B cell (primary cell): ENCODE results near the gene TENM4. TPM values are rescaled to one million over a fixed set of nuclear protein-coding genes. Genes with fewer than 3 reads are reported as not detected.

ENCODE experiments used
- ATAC-seq: fragments of 200-7000 bp; cut with Tn5 transposase; one replicate; pipeline ENCODE4 v1.10.0; 2021; ENCODE audit warnings: low read depth, mild to moderate bottlenecking, moderate number of reproducible peaks, moderate library complexity
- CTCF ChIA-PET: fragments of 350-600 bp; sonication (Branson Sonifier 250); formaldehyde crosslinking; loops from one replicate; lab custom pipeline; 2021; ENCODE audit warnings: antibody characterized with exemption, inconsistent platforms; lab: Charles Lee
- POLR2A ChIA-PET: fragments of 350-600 bp; sonication (Branson Sonifier 250); formaldehyde crosslinking; loops from one replicate; lab custom pipeline; 2021; ENCODE audit warnings: antibody characterized with exemption; lab: Charles Lee
- DNase-seq: peaks from one replicate; pipeline ENCODE4 v3.0.0; 2013
- H2AFZ ChIP-seq: 2 replicates; pipeline ENCODE4 v1.6.1; 2012; ENCODE audit warnings: mild to moderate bottlenecking, low read depth, low read length; ENCODE audit not compliant: insufficient read depth, poor library complexity, severe bottlenecking
- H3K27ac ChIP-seq, 2 donors: 1 replicate in 1 of 2; 2 replicates in 1 of 2; pipeline ENCODE4 v1.5.1; 2012 to 2013; ENCODE audit warnings: low read length in 2 of 2, mild to moderate bottlenecking in 2 of 2, moderate library complexity in 1 of 2
- H3K27me3 ChIP-seq, 4 experiments: fragments of 200-600 bp in 1 of 4; sonication (generic) in 1 of 4; replicated peaks in 1 of 4; 1 replicate in 2 of 4; 2 replicates in 2 of 4; pipeline versions ENCODE4 v1.6.1 to v1.7.0; 2013 to 2016; ENCODE audit warnings: low read length in 3 of 4, mild to moderate bottlenecking in 2 of 4, mixed read lengths in 1 of 4, moderate library complexity in 1 of 4; ENCODE audit not compliant: insufficient read depth in 4 of 4, control insufficient read depth in 3 of 4; ENCODE audit errors: control extremely low read depth in 1 of 4
- H3K36me3 ChIP-seq, 2 experiments: replicated peaks in 1 of 2; 1 replicate in 1 of 2; 2 replicates in 1 of 2; pipeline versions ENCODE4 v1.6.1 to v1.7.1; 2013; ENCODE audit warnings: low read length in 1 of 2; ENCODE audit not compliant: insufficient read depth in 2 of 2, control insufficient read depth in 1 of 2; ENCODE audit errors: control extremely low read depth in 1 of 2, extremely low read depth in 1 of 2
- H3K4me1 ChIP-seq, 2 donors: fragments of 200-600 bp in 1 of 2; sonication (generic) in 1 of 2; 1 replicate in 1 of 2; 2 replicates in 1 of 2; pipeline versions ENCODE4 v1.5.1 to v1.6.1; 2013 to 2017; ENCODE audit warnings: low read length in 2 of 2; ENCODE audit not compliant: control insufficient read depth in 2 of 2, insufficient read depth in 2 of 2
- H3K4me2 ChIP-seq: replicated peaks from 2 replicates; pipeline ENCODE3; 2012; ENCODE audit warnings: mild to moderate bottlenecking, low read depth, low read length; ENCODE audit not compliant: poor library complexity, severe bottlenecking
- H3K4me3 ChIP-seq, 5 experiments: fragments of 200-600 bp in 1 of 5; sonication (generic) in 1 of 5; 1 replicate in 3 of 5; 2 replicates in 2 of 5; pipeline versions ENCODE4 v1.5.1 to v1.7.0; 2011 to 2016; ENCODE audit warnings: low read length in 4 of 5, mild to moderate bottlenecking in 4 of 5, low read depth in 2 of 5, control low read depth in 1 of 5, moderate library complexity in 1 of 5; ENCODE audit not compliant: insufficient read depth in 1 of 5; ENCODE audit errors: control extremely low read depth in 1 of 5, extremely low read depth in 1 of 5
- H3K79me2 ChIP-seq: fragments of 200-600 bp; sonication (generic); one replicate; pipeline ENCODE4 v1.6.0; 2016; ENCODE audit warnings: low read length; ENCODE audit not compliant: control insufficient read depth, insufficient read depth
- H3K9ac ChIP-seq: fragments of 200-600 bp; sonication (generic); 2 replicates; pipeline ENCODE4 v1.6.1; 2017; ENCODE audit warnings: mild to moderate bottlenecking, low read length, moderate library complexity
- H3K9me3 ChIP-seq, 3 donors: one replicate each; pipeline versions ENCODE4 v1.6.1 to v1.7.1; 2013; ENCODE audit warnings: low read length in 2 of 3; ENCODE audit not compliant: control insufficient read depth in 2 of 3, insufficient read depth in 1 of 3; ENCODE audit errors: control extremely low read depth in 1 of 3
- H4K20me1 ChIP-seq: 2 replicates; pipeline ENCODE4 v1.6.0; 2012; ENCODE audit warnings: mild to moderate bottlenecking, low read length; ENCODE audit not compliant: insufficient read depth, control insufficient read depth, poor library complexity, severe bottlenecking
- H3K27ac Mint-ChIP-seq: one replicate; pipeline ENCODE4 v1.8.0; 2021; ENCODE audit warnings: mixed read lengths
- H3K27me3 Mint-ChIP-seq: one replicate; pipeline ENCODE4 v1.8.0; 2021; ENCODE audit warnings: mixed read lengths
- H3K4me1 Mint-ChIP-seq: one replicate; pipeline ENCODE4 v1.8.0; 2021; ENCODE audit warnings: mixed read lengths
- H3K4me3 Mint-ChIP-seq: one replicate; pipeline ENCODE4 v1.8.0; 2021; ENCODE audit warnings: mixed read lengths
- H3K9me3 Mint-ChIP-seq: one replicate; pipeline ENCODE4 v1.8.0; 2022; ENCODE audit warnings: mixed read lengths; ENCODE audit not compliant: insufficient read depth
- EZH2 ChIP-seq: IDR thresholded peaks from 2 replicates; pipeline ENCODE4 v1.6.1; 2012; ENCODE audit warnings: borderline replicate concordance, low read depth, mild to moderate bottlenecking, moderate library complexity, low read length; ENCODE audit not compliant: insufficient read depth, poor library complexity, severe bottlenecking
- WGBS: methylation state at CpG from one replicate; pipeline ENCODE4 v1.1.5; 2013; ENCODE audit warnings: missing lambda C conversion rate; ENCODE audit not compliant: insufficient coverage; 5-methylcytosine and 5-hydroxymethylcytosine counted together
- intact Hi-C: fragments of 100-400 bp; cut with micrococcal nuclease; formaldehyde crosslinking; loops from one replicate; pipeline ENCODE4 v1.10.0; 2022
- polyA plus RNA-seq: library from polyadenylated mRNA; depleted of rRNA; stranded (reverse); fragments of >200 nt; gene quantifications from 2 replicates; pipeline ENCODE4 v1.2.3, GENCODE V29; 2012
- total RNA-seq, 2 donors: library from RNA; stranded (reverse); fragments of 120-200 nt in 1 of 2; gene quantifications; 1 replicate in 1 of 2; 2 replicates in 1 of 2; pipeline versions ENCODE4 v1.2.3 to v1.2.4, GENCODE V29; 2013 to 2022
- TF ChIP-seq, protein P1 (sequence below): fragments of 200-600 bp; IDR thresholded peaks from one replicate; pipeline ENCODE4 v1.8.0; 2022; ENCODE audit warnings: antibody characterized with exemption, mild to moderate bottlenecking

Gene TENM4
- total and polyA plus RNA-seq, 2 donors (not counting 1 experiment from before 2014, with no cell fraction given): 0.09 to 5.7 TPM

DNA sequence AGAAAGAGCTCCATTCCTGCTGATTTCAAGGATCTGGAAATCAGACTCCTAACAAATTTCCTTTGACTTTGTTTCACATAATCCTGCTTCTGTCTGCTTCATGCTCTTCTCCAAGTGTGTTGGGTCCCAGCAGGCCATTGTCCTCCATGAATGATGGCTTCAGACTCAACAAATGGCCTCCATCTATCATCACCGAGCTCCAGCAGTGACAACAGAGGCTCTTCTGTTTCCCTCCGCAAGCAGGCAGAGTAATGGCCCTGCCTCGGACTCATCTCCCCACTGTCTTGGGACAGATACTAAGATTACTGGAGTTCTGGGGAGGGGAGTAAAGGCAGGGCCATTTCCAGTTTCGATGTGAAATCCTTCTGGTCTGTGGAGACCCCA is 127.3 kb downstream of the TENM4 start:
- H3K79me2 ChIP-seq: no peaks in the 10 kb centered on the region
- H3K9me3 ChIP-seq: no peaks in the 10 kb centered on the region
- no peaks in the 10 kb centered on the region for H3K9me3 Mint-ChIP-seq
- H3K36me3 ChIP-seq: no peaks in the 10 kb centered on the region
- H3K27me3 Mint-ChIP-seq: peaks cover 6% of the 10 kb centered on the region
- H3K4me1 Mint-ChIP-seq: no peaks in the 10 kb centered on the region
- no peaks in the 10 kb centered on the region for H3K4me1 ChIP-seq
- ChIA-PET CTCF (no interaction called here), POLR2A (no interaction called here)
- no peak overlapping the region for H3K27ac Mint-ChIP-seq
- no peak for TF ChIP-seq EZH2
- TF ChIP-seq, protein P1, sequence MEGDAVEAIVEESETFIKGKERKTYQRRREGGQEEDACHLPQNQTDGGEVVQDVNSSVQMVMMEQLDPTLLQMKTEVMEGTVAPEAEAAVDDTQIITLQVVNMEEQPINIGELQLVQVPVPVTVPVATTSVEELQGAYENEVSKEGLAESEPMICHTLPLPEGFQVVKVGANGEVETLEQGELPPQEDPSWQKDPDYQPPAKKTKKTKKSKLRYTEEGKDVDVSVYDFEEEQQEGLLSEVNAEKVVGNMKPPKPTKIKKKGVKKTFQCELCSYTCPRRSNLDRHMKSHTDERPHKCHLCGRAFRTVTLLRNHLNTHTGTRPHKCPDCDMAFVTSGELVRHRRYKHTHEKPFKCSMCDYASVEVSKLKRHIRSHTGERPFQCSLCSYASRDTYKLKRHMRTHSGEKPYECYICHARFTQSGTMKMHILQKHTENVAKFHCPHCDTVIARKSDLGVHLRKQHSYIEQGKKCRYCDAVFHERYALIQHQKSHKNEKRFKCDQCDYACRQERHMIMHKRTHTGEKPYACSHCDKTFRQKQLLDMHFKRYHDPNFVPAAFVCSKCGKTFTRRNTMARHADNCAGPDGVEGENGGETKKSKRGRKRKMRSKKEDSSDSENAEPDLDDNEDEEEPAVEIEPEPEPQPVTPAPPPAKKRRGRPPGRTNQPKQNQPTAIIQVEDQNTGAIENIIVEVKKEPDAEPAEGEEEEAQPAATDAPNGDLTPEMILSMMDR: no peak
- no peak overlapping the region for H3K4me3 Mint-ChIP-seq
- H3K4me2 ChIP-seq: no peak overlapping the region
- intact Hi-C loops: no loop called here
- DNase-seq (no peak), ATAC-seq (no peak)
- H3K27me3 ChIP-seq: no peaks in the 10 kb centered on the region
- WGBS: no CpG with 5 or more reads among the region's 4 CpGs
- no peaks in the 10 kb centered on the region for H4K20me1 ChIP-seq
- H2AFZ ChIP-seq: no peak overlapping the region
- H3K27ac ChIP-seq: no peak overlapping the region
- H3K4me3 ChIP-seq: no peak overlapping the region
- no peak overlapping the region for H3K9ac ChIP-seq

DNA sequence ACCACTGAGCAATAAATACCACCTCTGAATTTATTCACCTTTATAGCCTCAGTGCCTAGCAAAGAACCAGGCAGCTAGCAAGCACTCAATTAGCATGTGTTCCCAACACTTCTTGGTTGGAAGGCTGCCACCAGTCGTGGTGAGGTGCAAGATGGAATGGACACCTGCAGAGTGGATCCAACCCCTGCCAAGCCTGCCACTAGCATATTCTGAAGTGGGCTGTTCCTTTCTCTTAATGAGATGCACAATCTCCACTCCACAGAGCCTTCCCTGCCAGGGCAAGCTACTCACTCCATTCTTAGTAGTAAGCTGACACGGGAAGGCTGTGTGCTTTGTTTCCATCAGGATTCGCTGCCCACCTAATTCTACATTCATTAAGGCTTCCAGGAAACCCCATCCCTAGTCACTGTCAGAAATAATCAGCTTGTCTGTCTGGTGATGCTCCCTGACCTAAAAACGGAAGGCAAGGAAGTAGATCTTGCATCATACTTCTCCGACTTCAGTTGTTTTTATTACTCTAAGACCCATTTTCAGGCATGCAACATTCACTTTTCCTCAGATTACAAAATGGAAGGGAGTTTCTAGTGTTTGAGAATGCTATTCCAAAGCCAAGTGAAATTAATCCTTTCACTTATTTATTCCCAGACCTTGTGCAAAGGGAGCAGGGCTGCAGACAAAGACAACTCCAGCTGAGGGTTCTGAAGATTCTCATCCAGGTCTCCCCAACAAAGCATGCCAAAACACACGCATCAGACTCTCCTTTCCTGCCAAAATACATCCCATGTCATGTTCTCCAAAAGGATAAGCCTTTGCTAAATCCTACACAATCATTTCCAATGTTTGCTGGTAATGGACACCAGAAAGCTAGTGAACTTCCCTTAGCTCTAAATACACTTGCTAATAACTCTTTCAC is 128.0 kb downstream of the TENM4 start:
- H3K9me3 ChIP-seq: no peaks in the 10 kb centered on the region
- H2AFZ ChIP-seq: no peak overlapping the region
- no peaks in the 10 kb centered on the region for H3K4me1 ChIP-seq
- H4K20me1 ChIP-seq: no peaks in the 10 kb centered on the region
- ChIA-PET POLR2A (no interaction called here), CTCF (no interaction called here)
- no peaks in the 10 kb centered on the region for H3K27me3 ChIP-seq
- H3K9me3 Mint-ChIP-seq: no peaks in the 10 kb centered on the region
- H3K4me3 Mint-ChIP-seq: no peak overlapping the region
- H3K27ac ChIP-seq: no peak overlapping the region
- no peak overlapping the region for H3K4me2 ChIP-seq
- H3K27me3 Mint-ChIP-seq: peaks cover 6% of the 10 kb centered on the region
- intact Hi-C loops: no loop called here
- no peak overlapping the region for H3K9ac ChIP-seq
- DNase-seq: no peak
- H3K4me1 Mint-ChIP-seq: no peaks in the 10 kb centered on the region
- H3K79me2 ChIP-seq: no peaks in the 10 kb centered on the region
- H3K36me3 ChIP-seq: no peaks in the 10 kb centered on the region
- H3K4me3 ChIP-seq: no peak overlapping the region
- WGBS: 74% methylated on average over 5 of the region's 6 CpGs
- no peak for ATAC-seq
- no peak overlapping the region for H3K27ac Mint-ChIP-seq
- TF ChIP-seq EZH2: no peak
- TF ChIP-seq, protein P1: no peak
